Large intestine (tissue), 3 donors: ENCODE data around the gene UBE2J2. TPM values are rescaled to one million over a fixed set of nuclear protein-coding genes. Genes with fewer than 3 reads are reported as not detected.

Source experiments
- DNase-seq, 2 donors: peaks; one replicate each; pipeline versions ENCODE4 v3.0.0 to v3.0.0-alpha.2; 2013
- H3K27ac ChIP-seq: one replicate; pipeline ENCODE4 v1.5.1; 2013; ENCODE audit warnings: low read length
- H3K27me3 ChIP-seq: 2 replicates; pipeline ENCODE4 v1.6.1; 2013; ENCODE audit warnings: low read length; ENCODE audit not compliant: control insufficient read depth, insufficient read depth
- H3K36me3 ChIP-seq: 2 replicates; pipeline ENCODE4 v1.6.1; 2013; ENCODE audit warnings: low read length; ENCODE audit not compliant: control insufficient read depth, insufficient read depth
- H3K4me1 ChIP-seq: one replicate; pipeline ENCODE4 v1.6.1; 2013; ENCODE audit warnings: low read length; ENCODE audit not compliant: control insufficient read depth, insufficient read depth
- H3K4me3 ChIP-seq: one replicate; pipeline ENCODE4 v1.5.1; 2013; ENCODE audit warnings: low read length
- H3K9me3 ChIP-seq: one replicate; pipeline ENCODE4 v1.6.1; 2013; ENCODE audit warnings: mild to moderate bottlenecking, low read depth, low read length, moderate library complexity; ENCODE audit not compliant: control insufficient read depth
- WGBS: methylation state at CpG from one replicate; pipeline ENCODE4 v1.1.5; 2013; ENCODE audit warnings: low lambda C conversion rate; ENCODE audit not compliant: insufficient coverage; 5-methylcytosine and 5-hydroxymethylcytosine counted together
- polyA plus RNA-seq: library from polyadenylated mRNA; unstranded; fragments of 120-200 nt; gene quantifications from one replicate; pipeline ENCODE4 v1.2.1, GENCODE V29; 2013

The UBE2J2 gene
- polyA plus RNA-seq, 1 donor, result 52.9 TPM

- peaks cover 6% of the 10 kb centered on the region for H3K27me3 ChIP-seq
- H3K36me3 ChIP-seq, result no peaks in the 10 kb centered on the region
- H3K9me3 ChIP-seq, result peaks cover 4% of the 10 kb centered on the region
- no CpG with 5 or more reads among the region's 21 CpGs for WGBS
- H3K27ac ChIP-seq, result peak overlapping the region; percentile 76
- peaks cover 24% of the 10 kb centered on the region for H3K4me1 ChIP-seq
- H3K4me3 ChIP-seq, result no peak overlapping the region
- DNase-seq, result no peak
Measured at GRCh38 chr1:1280782-1281481, 7.3 kb upstream of the UBE2J2 start.

GRCh38 chr1:1279028-1279427 lies 5.4 kb upstream of the UBE2J2 start:
- WGBS, result no CpG with 5 or more reads among the region's 17 CpGs
- Histone ChIP-seq H3K27ac (no peak overlapping the region), H3K4me3 (no peak overlapping the region)

GRCh38 chr1:1278620-1279019 lies 5.0 kb upstream of the UBE2J2 start:
- peaks cover 5% of the 10 kb centered on the region for H3K9me3 ChIP-seq
- H3K27ac ChIP-seq, result no peak overlapping the region
- no CpG with 5 or more reads among the region's 13 CpGs for WGBS
- H3K4me3 ChIP-seq, result no peak overlapping the region
- DNase-seq, result peak in 1 of 2 donors; percentile 39
- H3K36me3 ChIP-seq, result no peaks in the 10 kb centered on the region
- no peaks in the 10 kb centered on the region for H3K27me3 ChIP-seq
- peaks cover 31% of the 10 kb centered on the region for H3K4me1 ChIP-seq

More at GRCh38 chr1:1279028-1279427, 5.4 kb upstream of the UBE2J2 start:
- H3K36me3 ChIP-seq, result no peaks in the 10 kb centered on the region
- H3K27me3 ChIP-seq, result no peaks in the 10 kb centered on the region
- peaks cover 5% of the 10 kb centered on the region for H3K9me3 ChIP-seq
- peaks cover 31% of the 10 kb centered on the region for H3K4me1 ChIP-seq
- DNase-seq, result no peak

- Histone ChIP-seq H3K36me3 (peaks cover 5% of the 10 kb centered on the region), H3K27me3 (no peaks in the 10 kb centered on the region), H3K9me3 (peaks cover 5% of the 10 kb centered on the region), H3K4me1 (peaks cover 25% of the 10 kb centered on the region), H3K27ac (no peak overlapping the region), H3K4me3 (no peak overlapping the region)
- 100% methylated on average over 1 of the region's 9 CpGs for WGBS
- no peak for DNase-seq
Measured at GRCh38 chr1:1275836-1276235, 2.2 kb upstream of the UBE2J2 start.

- Histone ChIP-seq H3K27ac (no peak overlapping the region), H3K27me3 (no peaks in the 10 kb centered on the region), H3K4me3 (no peak overlapping the region), H3K9me3 (peaks cover 5% of the 10 kb centered on the region), H3K4me1 (peaks cover 23% of the 10 kb centered on the region), H3K36me3 (peaks cover 5% of the 10 kb centered on the region)
- WGBS, result no CpG with 5 or more reads among the region's 15 CpGs
- no peak for DNase-seq
Measured at GRCh38 chr1:1274931-1275431, 1.3 kb upstream of the UBE2J2 start.

- H3K4me3 ChIP-seq, result peak overlapping the region; percentile 77
- WGBS, result no CpG with 5 or more reads among the region's 31 CpGs
- no peak overlapping the region for H3K27ac ChIP-seq
Measured at GRCh38 chr1:1274299-1274930, 761 bp upstream of the UBE2J2 start.

GRCh38 chr1:1273209-1273511 lies 494 bp downstream of the UBE2J2 start:
- H3K36me3 ChIP-seq, result peaks cover 10% of the 10 kb centered on the region
- H3K4me1 ChIP-seq, result peaks cover 17% of the 10 kb centered on the region
- WGBS, result no CpG with 5 or more reads among the region's 31 CpGs
- H3K27ac ChIP-seq, result peak overlapping the region; percentile 7
- H3K9me3 ChIP-seq, result peaks cover 3% of the 10 kb centered on the region
- H3K4me3 ChIP-seq, result peak overlapping the region; percentile 95
- no peaks in the 10 kb centered on the region for H3K27me3 ChIP-seq
- DNase-seq, result peak in 1 of 2 donors; percentile 31

More at GRCh38 chr1:1274299-1274930, 761 bp upstream of the UBE2J2 start:
- Histone ChIP-seq H3K27me3 (no peaks in the 10 kb centered on the region), H3K4me1 (peaks cover 23% of the 10 kb centered on the region), H3K36me3 (peaks cover 5% of the 10 kb centered on the region), H3K9me3 (peaks cover 5% of the 10 kb centered on the region)
- DNase-seq, result no peak

- Histone ChIP-seq H3K4me1 (peaks cover 17% of the 10 kb centered on the region), H3K4me3 (peak overlapping the region; percentile 95), H3K9me3 (peaks cover 7% of the 10 kb centered on the region), H3K36me3 (peaks cover 12% of the 10 kb centered on the region), H3K27ac (peak overlapping the region; percentile 7), H3K27me3 (no peaks in the 10 kb centered on the region)
- no CpG with 5 or more reads among the region's 43 CpGs for WGBS
- peak in 1 of 2 donors; percentile 31 for DNase-seq
Measured at GRCh38 chr1:1272341-1273208, 1.1 kb downstream of the UBE2J2 start.

GRCh38 chr1:1270813-1271212 lies 2.8 kb downstream of the UBE2J2 start:
- Histone ChIP-seq H3K9me3 (peaks cover 8% of the 10 kb centered on the region), H3K4me3 (no peak overlapping the region), H3K27me3 (no peaks in the 10 kb centered on the region), H3K36me3 (peaks cover 22% of the 10 kb centered on the region), H3K4me1 (peaks cover 17% of the 10 kb centered on the region), H3K27ac (no peak overlapping the region)
- DNase-seq, result no peak
- WGBS, result no CpG with 5 or more reads among the region's 7 CpGs

- no peak for DNase-seq
- Histone ChIP-seq H3K27ac (no peak overlapping the region), H3K4me3 (no peak overlapping the region), H3K4me1 (peaks cover 10% of the 10 kb centered on the region), H3K27me3 (no peaks in the 10 kb centered on the region), H3K36me3 (peaks cover 42% of the 10 kb centered on the region), H3K9me3 (peaks cover 5% of the 10 kb centered on the region)
- 100% methylated on average over 2 of the region's 13 CpGs for WGBS
Measured at GRCh38 chr1:1268284-1268682, 5.4 kb downstream of the UBE2J2 start.
